Sigmoid colon (tissue), 7 donors: ENCODE measurements around the gene KCTD19. TPM values are rescaled to one million over a fixed set of nuclear protein-coding genes. Genes with fewer than 3 reads are reported as not detected.

ENCODE experiments used
- DNase-seq: peaks from one replicate; pipeline ENCODE4 v3.0.0-alpha.2; 2019
- H3K27ac ChIP-seq, 4 donors: fragments of 200-600 bp; sonication (generic); one replicate each; pipeline ENCODE4 v1.5.1; 2016 to 2019; ENCODE audit warnings: mild to moderate bottlenecking in 1 of 4
- H3K27me3 ChIP-seq, 3 donors: fragments of 200-600 bp; sonication (generic); one replicate each; pipeline ENCODE4 v1.5.1; 2019; ENCODE audit warnings: mild to moderate bottlenecking in 1 of 3
- H3K36me3 ChIP-seq, 4 donors: fragments of 200-600 bp; sonication (generic); one replicate each; pipeline ENCODE4 v1.5.1; 2016 to 2019
- H3K4me1 ChIP-seq, 4 donors: fragments of 200-600 bp; sonication (generic); one replicate each; pipeline ENCODE4 v1.5.1; 2017 to 2019
- H3K4me3 ChIP-seq, 4 donors: fragments of 200-600 bp; sonication (generic); one replicate each; pipeline ENCODE4 v1.5.1; 2017 to 2019; ENCODE audit warnings: mild to moderate bottlenecking in 2 of 4, moderate library complexity in 1 of 4
- H3K9me3 ChIP-seq, 4 donors: fragments of 200-600 bp in 3 of 4; sonication (generic) in 3 of 4; one replicate each; pipeline versions ENCODE4 v1.5.1 to v1.6.1; 2013 to 2019
- CTCF ChIP-seq, 4 experiments: fragments of 450-650 bp in 3 of 4; fragments of 200-600 bp in 1 of 4; IDR thresholded peaks; one replicate each; pipeline ENCODE4 v1.5.1; 2016 to 2019; ENCODE audit warnings: antibody characterized with exemption in 4 of 4, mild to moderate bottlenecking in 3 of 4, moderate library complexity in 2 of 4
- EP300 ChIP-seq, 4 donors: sonication (generic); formaldehyde crosslinking; IDR thresholded peaks; one replicate each; pipeline ENCODE4 v1.6.1; 2017; ENCODE audit warnings: antibody characterized with exemption in 4 of 4
- POLR2A ChIP-seq, 2 donors: fragments of 450-650 bp; IDR thresholded peaks; one replicate each; pipeline ENCODE4 v1.6.1; 2016; ENCODE audit warnings: antibody characterized with exemption in 2 of 2, mild to moderate bottlenecking in 2 of 2, moderate library complexity in 2 of 2
- POLR2AphosphoS5 ChIP-seq, 4 donors: sonication (generic); formaldehyde crosslinking; IDR thresholded peaks; one replicate each; pipeline ENCODE4 v1.6.1; 2017; ENCODE audit warnings: antibody characterized with exemption in 4 of 4
- WGBS, 2 donors: extraction: QIAGEN DNeasy Blood & Tissue Kit; methylation state at CpG; one replicate each; pipeline ENCODE4 v1.1.7; 2013; 5-methylcytosine and 5-hydroxymethylcytosine counted together
- intact Hi-C: fragments of 100-400 bp; cut with DNase I; formaldehyde crosslinking; loops from one replicate; pipeline ENCODE4 v1.15.1; 2023
- polyA plus RNA-seq, 3 donors: library from polyadenylated mRNA; stranded (reverse); fragments of 200-250 nt; gene quantifications; one replicate each; pipeline ENCODE4 v1.2.3, GENCODE V29; 2013
- total RNA-seq, 4 donors: library from RNA; depleted of rRNA; stranded (reverse); fragments of >200 nt; gene quantifications; one replicate each; pipeline ENCODE4 v1.1.0, GENCODE V29; 2016
- donor health status: healthy with polysubstance abuse.
- donor health status: Bipolar disorder and iron deficiency.
- donor health status: healthy.

The KCTD19 gene
- total and polyA plus RNA-seq, 7 donors: under 0.01 to 0.04 TPM; not detected in 5

- Histone ChIP-seq H3K4me3 (no peak overlapping the region), H3K36me3 (no peaks in the 10 kb centered on the region), H3K27ac (no peak overlapping the region), H3K4me1 (no peaks in the 10 kb centered on the region), H3K9me3 (no peaks in the 10 kb centered on the region), H3K27me3 (no peaks in the 10 kb centered on the region)
- no peak for DNase-seq
- intact Hi-C loops: no loop called here
- TF ChIP-seq POLR2AphosphoS5 (IDR thresholded peaks at IDR 0.05) (no peak), CTCF (IDR thresholded peaks at IDR 0.05) (no peak), EP300 (IDR thresholded peaks at IDR 0.05) (no peak), POLR2A (IDR thresholded peaks at IDR 0.05) (no peak)
- 75 to 77% methylated on average over 7 of the region's 7 CpGs for WGBS, 2 donors
Observed at GRCh38 chr16:67294938-67295361, 31.6 kb downstream of the KCTD19 start.

- DNase-seq: no peak
- WGBS, 2 donors: 89 to 90% methylated on average over 4 of the region's 4 CpGs
- no peaks in the 10 kb centered on the region for H3K36me3 ChIP-seq
Observed at GRCh38 chr16:67294171-67294757, 32.3 kb downstream of the KCTD19 start.

GRCh38 chr16:67291461-67291860, 35.1 kb downstream of the KCTD19 start:
- H3K4me1 ChIP-seq: no peaks in the 10 kb centered on the region
- no peak for DNase-seq
- no peaks in the 10 kb centered on the region for H3K27me3 ChIP-seq
- no peaks in the 10 kb centered on the region for H3K9me3 ChIP-seq
- no peak overlapping the region for H3K27ac ChIP-seq
- TF ChIP-seq EP300 (IDR thresholded peaks at IDR 0.05): no peak
- no peak for TF ChIP-seq CTCF (IDR thresholded peaks at IDR 0.05)
- no peak for TF ChIP-seq POLR2AphosphoS5 (IDR thresholded peaks at IDR 0.05)
- no peak for TF ChIP-seq POLR2A (IDR thresholded peaks at IDR 0.05)
- intact Hi-C loops: no loop called here
- no peaks in the 10 kb centered on the region for H3K36me3 ChIP-seq
- 81 to 92% methylated on average over 7 of the region's 7 CpGs for WGBS, 2 donors
- no peak overlapping the region for H3K4me3 ChIP-seq

More at GRCh38 chr16:67294171-67294757, 32.3 kb downstream of the KCTD19 start:
- TF ChIP-seq POLR2AphosphoS5 (IDR thresholded peaks at IDR 0.05) (no peak), POLR2A (IDR thresholded peaks at IDR 0.05) (no peak), EP300 (IDR thresholded peaks at IDR 0.05) (no peak), CTCF (IDR thresholded peaks at IDR 0.05) (no peak)
- no peaks in the 10 kb centered on the region for H3K9me3 ChIP-seq
- H3K4me1 ChIP-seq: no peaks in the 10 kb centered on the region
- H3K4me3 ChIP-seq: no peak overlapping the region
- no peak overlapping the region for H3K27ac ChIP-seq
- intact Hi-C loops: no loop called here
- H3K27me3 ChIP-seq: no peaks in the 10 kb centered on the region

GRCh38 chr16:67287960-67288359, 38.6 kb downstream of the KCTD19 start:
- TF ChIP-seq POLR2A (IDR thresholded peaks at IDR 0.05) (no peak), EP300 (IDR thresholded peaks at IDR 0.05) (no peak)
- Histone ChIP-seq H3K27me3 (no peaks in the 10 kb centered on the region), H3K4me3 (no peak overlapping the region), H3K4me1 (no peaks in the 10 kb centered on the region), H3K9me3 (no peaks in the 10 kb centered on the region), H3K27ac (no peak overlapping the region), H3K36me3 (no peaks in the 10 kb centered on the region)
- intact Hi-C loops: no loop called here
- DNase-seq: no peak
- WGBS, 2 donors: 95% methylated on average over 14 of the region's 14 CpGs

GRCh38 chr16:67286441-67287235, 39.9 kb downstream of the KCTD19 start:
- Histone ChIP-seq H3K27ac (no peak overlapping the region), H3K27me3 (no peaks in the 10 kb centered on the region), H3K36me3 (no peaks in the 10 kb centered on the region), H3K9me3 (no peaks in the 10 kb centered on the region), H3K4me3 (no peak overlapping the region), H3K4me1 (no peaks in the 10 kb centered on the region)
- no peak for DNase-seq
- TF ChIP-seq POLR2AphosphoS5 (IDR thresholded peaks at IDR 0.05) (no peak), POLR2A (IDR thresholded peaks at IDR 0.05) (no peak), CTCF (IDR thresholded peaks at IDR 0.05) (no peak), EP300 (IDR thresholded peaks at IDR 0.05) (no peak)
- 93% methylated on average over 28 of the region's 28 CpGs for WGBS, 2 donors
- intact Hi-C loops: no loop called here
